HG03196 (cell line): Measurements from ENCODE around the gene AUTS2.
A peak's percentile ranks its signal among the peaks of the same experiment; 100 is the strongest.

ENCODE experiments used
- ATAC-seq: cut with Tn5 transposase; IDR thresholded peaks from one replicate; pipeline ENCODE4 v1.9.1; 2021; ENCODE audit not compliant: unreplicated experiment

Gene AUTS2

DNA sequence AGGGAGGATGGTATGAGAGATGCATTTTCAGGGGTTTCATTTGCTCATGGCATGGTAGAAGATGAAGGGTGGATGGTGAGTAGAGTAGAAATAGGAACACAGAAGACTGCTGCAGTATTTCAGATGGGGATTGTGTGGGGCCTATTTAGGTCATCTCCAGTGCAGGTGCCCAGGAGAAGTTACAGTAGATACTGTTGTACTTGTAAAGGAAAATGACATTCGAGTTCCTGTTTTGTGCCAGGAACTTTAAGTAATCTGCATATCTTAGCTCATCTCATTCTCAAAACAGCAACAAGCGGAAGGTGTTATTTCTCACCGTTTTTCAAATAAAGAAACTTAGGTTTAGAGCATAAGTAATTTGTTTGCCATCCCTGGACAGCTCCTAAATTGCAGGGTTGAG, 156.2 kb downstream of the AUTS2 start:
- ATAC-seq = no peak

GRCh38 chr7:69756235-69756634, 158.0 kb downstream of the AUTS2 start:
- no peak for ATAC-seq

GRCh38 chr7:69757528-69757927, 159.3 kb downstream of the AUTS2 start:
- ATAC-seq = no peak

DNA sequence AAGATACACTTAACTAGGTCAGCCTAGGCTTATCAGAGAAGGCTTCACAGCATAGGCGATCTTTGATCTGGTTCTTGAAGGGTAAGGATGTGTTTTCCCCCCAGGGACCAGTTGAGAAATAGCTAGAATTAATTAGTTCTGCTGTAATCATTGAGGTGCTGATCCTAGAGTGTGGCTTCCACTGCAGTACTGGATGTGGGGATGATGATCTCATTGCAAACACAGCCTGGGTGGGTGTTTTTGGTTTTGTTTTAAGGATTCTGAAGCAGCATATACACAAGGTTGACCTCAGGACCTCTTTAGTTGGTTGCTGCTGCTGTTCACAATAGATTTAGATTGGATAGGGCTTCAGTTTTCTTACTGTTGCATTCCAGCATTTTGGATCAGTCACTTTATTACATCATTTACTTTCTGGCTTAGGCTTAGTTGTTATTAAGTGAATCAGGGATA, 159.7 kb downstream of the AUTS2 start:
- ATAC-seq = no peak

GRCh38 chr7:69759373-69759772, 161.1 kb downstream of the AUTS2 start:
- ATAC-seq = no peak

DNA sequence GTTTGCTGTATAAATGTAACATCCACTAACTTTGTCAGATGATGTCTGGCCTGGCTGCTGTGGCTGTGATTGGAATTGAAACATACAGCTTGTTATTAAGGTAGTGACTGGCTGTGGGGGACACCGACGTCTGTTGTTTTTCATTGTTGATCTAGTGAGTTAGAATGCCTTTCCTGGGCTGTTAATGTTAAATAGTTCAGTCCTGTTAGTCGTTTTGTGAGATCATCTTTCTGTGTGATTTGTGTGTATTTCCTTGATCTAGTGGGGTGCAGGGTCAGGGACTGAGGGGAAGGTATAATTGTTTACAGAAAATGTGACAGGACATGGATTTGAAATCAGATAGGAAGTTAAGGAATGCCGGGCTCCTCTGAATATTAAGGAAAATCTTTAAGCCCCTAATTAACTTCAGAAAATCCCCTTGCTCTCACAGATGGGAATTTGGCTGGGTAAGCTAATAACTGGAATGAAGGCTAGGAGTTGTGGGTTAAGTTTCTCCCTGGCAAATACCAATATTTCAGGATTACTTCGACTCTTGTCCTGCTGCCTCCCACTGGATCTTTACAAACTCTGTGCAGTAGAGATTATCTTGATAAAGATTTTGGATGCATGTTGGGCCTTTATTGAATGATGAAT, 163.1 kb downstream of the AUTS2 start:
- no peak for ATAC-seq

DNA sequence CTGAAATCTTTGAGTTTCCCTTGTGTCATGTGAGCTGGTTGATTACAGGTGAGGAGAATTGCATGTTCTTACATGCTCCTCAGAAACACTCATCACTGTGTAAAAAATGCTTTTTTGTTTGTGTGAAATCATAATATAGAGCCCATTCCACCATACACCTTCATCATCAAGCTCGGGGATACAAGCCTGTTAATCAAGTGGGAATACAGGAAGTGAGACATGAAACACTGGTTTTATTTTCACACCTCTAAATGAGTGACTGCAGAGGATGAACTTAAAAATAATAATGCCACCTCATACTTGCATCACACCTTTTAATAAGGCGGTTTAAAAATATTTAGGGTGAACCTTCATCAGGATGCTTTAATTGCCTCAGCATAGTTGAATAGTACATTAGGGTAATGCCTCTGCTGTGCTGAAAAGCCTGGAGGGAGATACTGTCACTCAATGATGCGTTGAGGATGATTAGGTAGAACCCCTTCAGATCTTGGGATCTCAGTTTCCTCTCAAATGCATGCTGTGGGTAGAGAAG, 164.6 kb downstream of the AUTS2 start:
- peak; percentile 56 for ATAC-seq

DNA sequence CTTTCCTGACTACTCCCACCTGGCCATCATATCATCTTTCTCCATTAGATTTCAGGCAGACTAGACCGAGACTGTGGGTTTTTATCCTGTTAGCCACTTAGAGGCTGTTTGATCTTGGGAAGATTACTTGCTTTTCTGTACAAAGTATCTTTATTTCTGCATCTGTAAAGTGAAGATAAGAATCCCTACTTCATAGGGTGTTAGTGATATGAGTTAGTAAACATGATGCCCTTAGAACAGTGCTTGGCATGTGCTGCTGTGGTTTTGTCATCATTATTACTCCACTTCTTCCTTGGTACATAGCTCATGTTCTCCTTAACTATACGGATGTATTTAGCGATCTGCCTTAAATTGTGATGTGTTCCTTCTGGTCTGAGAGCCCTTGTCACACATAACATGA, 165.2 kb downstream of the AUTS2 start:
- ATAC-seq = no peak

- ATAC-seq = no peak
Measured at GRCh38 chr7:69764147-69764546, 165.9 kb downstream of the AUTS2 start.

GRCh38 chr7:69764681-69765080, 166.4 kb downstream of the AUTS2 start:
- no peak for ATAC-seq

- ATAC-seq = no peak
Measured at GRCh38 chr7:69765879-69766278, 167.6 kb downstream of the AUTS2 start.

DNA sequence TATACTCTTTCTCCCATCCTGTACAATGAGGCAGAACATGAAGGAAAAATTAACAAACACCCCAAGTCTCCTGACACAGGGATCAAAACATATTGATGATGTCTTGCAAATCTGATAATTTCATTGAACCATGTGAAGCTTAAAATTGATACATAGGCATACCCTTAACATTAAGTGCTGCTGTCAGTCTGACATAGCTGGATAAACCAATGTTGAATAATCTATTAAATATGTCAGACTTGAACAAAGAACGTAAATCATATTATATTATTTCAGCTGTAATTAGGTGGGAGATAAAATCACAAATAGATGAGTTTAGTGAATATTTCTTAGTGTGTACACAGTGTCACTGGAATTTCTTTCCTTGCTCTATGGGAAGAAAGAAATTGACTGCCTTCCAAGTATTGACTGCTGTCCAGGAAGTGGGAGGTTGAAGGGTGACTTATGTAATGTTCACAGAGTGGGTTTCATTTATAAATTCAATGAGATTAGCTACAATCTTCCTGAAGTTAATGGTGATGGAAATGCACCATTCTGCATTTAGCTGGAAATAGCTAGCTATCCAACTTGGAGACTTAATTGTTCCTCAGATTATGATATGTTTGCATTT, 170.8 kb downstream of the AUTS2 start:
- ATAC-seq = no peak

DNA sequence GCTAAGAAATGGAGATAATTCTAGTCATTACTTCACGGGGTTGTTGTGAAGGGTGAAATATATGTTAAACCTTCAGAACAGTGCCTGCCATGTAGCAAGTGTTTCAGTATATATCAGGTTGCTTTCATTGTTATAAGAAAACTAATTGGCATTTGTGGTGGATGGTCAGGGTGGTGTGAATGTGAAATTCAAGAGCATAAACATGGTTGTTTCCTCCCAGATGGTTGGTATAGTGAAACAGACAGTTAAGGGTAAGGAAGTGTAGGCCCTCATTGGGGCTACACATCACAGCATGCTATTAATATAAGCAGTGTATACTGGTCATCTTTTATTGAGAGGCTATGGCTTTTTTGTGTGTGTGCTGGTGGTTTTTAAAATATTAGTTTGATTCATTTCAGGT, 171.6 kb downstream of the AUTS2 start:
- no peak for ATAC-seq

- ATAC-seq = no peak
Measured at GRCh38 chr7:69770613-69771012, 172.3 kb downstream of the AUTS2 start.

DNA sequence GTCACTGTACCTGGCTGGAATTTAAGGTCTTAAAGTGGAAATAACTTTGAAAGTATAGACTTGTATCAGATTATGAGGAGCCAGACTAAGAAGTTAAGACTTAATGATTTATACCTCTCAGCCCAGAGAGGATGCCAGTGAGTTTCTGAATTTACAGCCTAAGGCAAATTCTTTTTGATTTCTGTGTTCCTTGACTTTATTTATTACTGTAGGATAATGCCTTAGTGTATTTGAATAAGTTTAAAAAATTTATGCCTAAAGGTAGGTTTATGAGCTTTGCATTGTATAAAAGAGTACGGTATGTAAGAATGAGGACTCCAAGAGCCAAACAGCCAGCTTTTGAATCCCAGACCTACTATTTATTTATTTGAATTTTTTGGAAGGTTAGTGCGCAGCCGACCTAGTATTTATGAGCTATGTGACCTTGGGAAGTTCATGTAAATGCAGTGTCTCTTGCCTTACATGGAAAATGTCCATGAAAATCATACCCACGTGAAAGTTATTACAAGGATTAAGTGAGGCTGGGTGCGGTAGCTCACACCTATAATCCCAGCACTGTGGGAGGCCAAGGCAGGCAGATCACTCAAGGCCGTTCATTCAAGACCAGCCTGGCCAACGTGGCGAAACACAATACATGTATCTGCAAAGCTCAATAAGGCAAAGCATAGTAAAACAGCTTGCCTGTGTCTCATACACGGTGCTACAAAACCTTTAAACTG, 174.6 kb downstream of the AUTS2 start:
- ATAC-seq = no peak

DNA sequence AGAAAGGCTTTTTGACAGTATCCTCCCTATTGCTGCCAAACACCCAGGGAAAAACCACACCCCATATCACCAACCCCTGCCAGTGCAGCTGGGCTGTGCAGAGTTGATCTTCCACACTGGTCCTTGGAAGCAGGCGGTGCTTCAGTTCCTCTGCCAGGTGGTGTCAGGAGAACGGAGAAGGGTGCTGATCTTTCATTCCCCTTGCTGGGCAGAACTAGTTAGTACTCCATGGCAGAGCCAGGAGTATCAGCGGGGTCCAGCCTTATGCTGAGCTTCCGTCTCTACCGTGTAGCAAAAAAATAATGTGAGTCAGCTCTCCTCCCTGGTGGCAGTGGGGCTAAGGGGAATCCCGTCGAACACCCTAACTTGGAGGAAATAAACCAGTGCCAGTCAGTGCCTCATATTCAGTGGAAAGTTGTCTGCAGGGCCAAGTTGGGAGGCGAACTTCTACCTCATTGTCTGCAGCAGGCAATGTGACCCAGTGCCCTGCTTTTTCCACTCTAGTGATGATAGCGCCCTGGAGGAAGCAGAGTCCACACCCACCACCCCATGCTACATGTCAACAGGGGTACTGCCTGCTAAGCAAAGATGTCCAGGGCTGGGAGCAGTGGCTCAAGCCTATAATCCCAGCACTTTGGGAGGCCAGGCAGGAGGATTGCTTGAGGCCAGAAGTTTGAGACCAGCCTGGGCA, 175.4 kb downstream of the AUTS2 start:
- no peak for ATAC-seq

DNA sequence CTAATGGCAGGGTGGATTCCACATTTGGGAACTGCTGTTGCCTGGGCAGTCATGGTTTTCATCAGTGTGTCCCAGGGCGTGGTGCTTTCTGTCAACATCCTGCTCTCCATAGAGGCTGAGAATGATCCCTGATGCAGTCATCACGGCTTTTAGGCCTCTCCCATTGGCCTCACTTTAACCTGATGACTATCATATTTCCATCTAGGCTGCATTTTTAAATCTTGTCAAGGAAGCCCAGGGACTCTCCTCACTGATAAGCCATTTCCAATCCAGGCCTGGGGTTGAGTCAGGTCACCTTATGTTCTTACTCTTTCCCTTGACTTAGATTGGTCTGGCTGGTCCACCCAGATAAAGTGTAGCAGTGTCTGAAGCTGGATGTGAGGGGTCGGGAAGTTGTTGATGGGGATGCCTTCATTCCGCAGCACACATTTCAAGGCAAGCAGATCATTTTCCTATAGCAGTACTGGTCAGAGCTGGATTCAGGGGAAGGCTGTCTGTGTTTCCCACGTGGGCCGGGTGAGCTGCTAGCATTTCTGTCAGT, 177.0 kb downstream of the AUTS2 start:
- no peak for ATAC-seq

GRCh38 chr7:69776611-69777010, 178.3 kb downstream of the AUTS2 start:
- no peak for ATAC-seq

GRCh38 chr7:69778138-69778537, 179.9 kb downstream of the AUTS2 start:
- no peak for ATAC-seq

DNA sequence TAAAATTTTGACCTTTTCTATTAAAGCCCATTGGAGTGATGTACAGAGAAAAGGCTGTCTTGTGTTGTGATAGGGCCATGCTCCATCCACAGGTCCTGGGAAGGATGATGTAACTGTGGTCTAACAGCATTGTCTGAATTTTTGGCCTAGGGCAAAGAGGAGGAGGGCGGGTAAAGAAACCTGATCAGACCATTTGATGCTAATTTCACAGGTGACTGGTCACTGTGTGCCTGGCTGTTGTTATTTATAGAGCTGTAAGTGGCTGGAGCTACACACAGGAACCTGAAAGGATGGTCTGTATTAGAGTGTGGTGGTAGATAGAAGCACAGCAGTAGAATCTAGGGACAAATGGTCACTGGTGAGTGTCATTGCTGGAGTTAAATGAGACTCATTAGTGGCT, 182.1 kb downstream of the AUTS2 start:
- ATAC-seq = no peak

DNA sequence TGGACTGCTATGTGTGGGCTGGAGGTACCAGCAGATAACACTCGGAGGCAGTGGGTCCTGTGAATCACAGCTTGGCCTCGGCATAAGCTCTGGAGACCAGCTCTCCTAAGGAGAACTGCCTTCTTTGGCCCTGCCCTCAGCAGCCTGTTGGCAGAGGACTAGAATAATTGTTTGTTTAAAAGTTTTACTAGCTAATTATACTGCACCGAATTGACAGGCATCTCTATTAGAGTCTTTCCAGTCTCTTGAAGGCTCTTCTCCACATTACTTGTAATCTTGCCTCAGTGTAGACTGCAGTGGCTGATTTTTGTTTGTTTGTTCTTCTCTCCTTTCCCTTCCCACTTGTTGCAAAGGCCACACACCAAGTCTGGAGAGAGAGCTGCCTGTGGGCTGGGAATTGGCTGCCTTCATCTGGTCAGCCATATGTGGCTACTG, 183.2 kb downstream of the AUTS2 start:
- ATAC-seq = no peak
